Keratinocyte (primary cell): Measurements from ENCODE around the gene NCK2. TPM values are rescaled to one million over a fixed set of nuclear protein-coding genes. Genes with fewer than 3 reads are reported as not detected.
A peak's percentile ranks its signal among the peaks of the same experiment; 100 is the strongest.

Experiments
- DNase-seq: peaks from one replicate; pipeline ENCODE4 v3.0.0-alpha.2; 2011; ENCODE audit warnings: low read depth, missing footprints, low spot score
- FAIRE-seq: peaks from 2 replicates; lab custom pipeline; 2011; peaks lifted over from hg19 to GRCh38; lab: Jason Lieb, UNC
- H2AFZ ChIP-seq: 2 replicates; pipeline ENCODE4 v1.6.0; 2012; ENCODE audit warnings: low read length, control low read depth, inconsistent platforms; ENCODE audit not compliant: control insufficient read depth
- H3K27ac ChIP-seq: 2 replicates; pipeline ENCODE4 v1.5.1; 2011; ENCODE audit warnings: low read length; ENCODE audit not compliant: control insufficient read depth, insufficient read depth
- H3K27me3 ChIP-seq: 3 replicates; pipeline ENCODE4 v1.6.0; 2011; ENCODE audit warnings: low read length; ENCODE audit not compliant: control insufficient read depth, insufficient read depth; ENCODE audit errors: extremely low read depth
- H3K36me3 ChIP-seq, 2 experiments: 2 replicates in 1 of 2; 3 replicates in 1 of 2; pipeline ENCODE4 v1.5.1; 2011; ENCODE audit warnings: low read length in 2 of 2, mild to moderate bottlenecking in 1 of 2; ENCODE audit not compliant: control insufficient read depth in 2 of 2, insufficient read depth in 2 of 2; ENCODE audit errors: extremely low read depth in 1 of 2
- H3K4me1 ChIP-seq: 3 replicates; pipeline ENCODE4 v1.5.1; 2011; ENCODE audit warnings: low read length; ENCODE audit not compliant: control insufficient read depth, insufficient read depth; ENCODE audit errors: extremely low read depth
- H3K4me2 ChIP-seq: 3 replicates; pipeline ENCODE4 v1.6.0; 2011; ENCODE audit warnings: low read depth, low read length; ENCODE audit not compliant: control insufficient read depth, insufficient read depth; ENCODE audit errors: extremely low read depth
- H3K4me3 ChIP-seq, 3 experiments: fragments of 200-600 bp in 1 of 3; sonication (generic) in 1 of 3; 2 replicates in 2 of 3; 3 replicates in 1 of 3; pipeline ENCODE4 v1.5.1; 2011 to 2016; ENCODE audit warnings: low read length in 3 of 3, mild to moderate bottlenecking in 3 of 3, control low read depth in 2 of 3, inconsistent platforms in 1 of 3, low read depth in 1 of 3, mixed read lengths in 1 of 3, mixed run types in 1 of 3, moderate library complexity in 1 of 3; ENCODE audit not compliant: control insufficient read depth in 2 of 3, insufficient read depth in 2 of 3; ENCODE audit errors: extremely low read depth in 1 of 3
- H3K79me2 ChIP-seq: 2 replicates; pipeline ENCODE4 v1.6.0; 2012; ENCODE audit warnings: low read length; ENCODE audit not compliant: control insufficient read depth, insufficient read depth
- H3K9ac ChIP-seq: 3 replicates; pipeline ENCODE4 v1.6.0; 2011; ENCODE audit warnings: low read length; ENCODE audit not compliant: control insufficient read depth, insufficient read depth; ENCODE audit errors: extremely low read depth
- H3K9me1 ChIP-seq: 3 replicates; pipeline ENCODE4 v1.6.0; 2011; ENCODE audit warnings: low read length; ENCODE audit not compliant: control insufficient read depth, insufficient read depth; ENCODE audit errors: extremely low read depth
- H3K9me3 ChIP-seq: 2 replicates; pipeline ENCODE4 v1.5.1; 2012; ENCODE audit warnings: low read depth, low read length; ENCODE audit not compliant: control insufficient read depth
- H4K20me1 ChIP-seq: 3 replicates; pipeline ENCODE4 v1.6.0; 2011; ENCODE audit warnings: low read length; ENCODE audit not compliant: control insufficient read depth, insufficient read depth; ENCODE audit errors: extremely low read depth
- CTCF ChIP-seq, 3 experiments: IDR thresholded peaks in 1 of 3; conservative IDR thresholded peaks in 1 of 3; optimal IDR thresholded peaks in 1 of 3; 2 replicates in 2 of 3; 3 replicates in 1 of 3; pipeline versions ENCODE3 to v1.5.1; 2011; ENCODE audit warnings: low read length in 3 of 3, mild to moderate bottlenecking in 3 of 3, moderate library complexity in 2 of 3, control low read depth in 1 of 3, inconsistent platforms in 1 of 3; ENCODE audit not compliant: insufficient read depth in 2 of 3; ENCODE audit errors: extremely low read depth in 1 of 3
- EZH2 ChIP-seq: IDR thresholded peaks from one replicate; pipeline ENCODE4 v1.6.1; 2012; ENCODE audit warnings: inconsistent platforms, mild to moderate bottlenecking, low read length, moderate library complexity
- dilution Hi-C: fragments of 300-500 bp; cut with MboI; formaldehyde crosslinking; loops from one replicate; pipeline ENCODE4 v1.7.0; 2020; ENCODE audit warnings: low sequenced_read_pairs; ENCODE audit not compliant: extremely low pct_ligation_motif_present
- polyA plus RNA-seq, 5 experiments: library from polyadenylated mRNA; depleted of rRNA in 3 of 5; stranded (reverse) in 3 of 5; stranded (forward) in 1 of 5; unstranded in 1 of 5; fragments of >200 nt; gene quantifications; 1 replicate in 1 of 5; 2 replicates in 3 of 5; 3 replicates in 1 of 5; pipeline versions ENCODE4 v1.2.1 to v1.2.3, GENCODE V29; 2011 to 2012; ENCODE audit warnings: missing spikeins in 2 of 5, low read depth in 1 of 5, low replicate concordance in 1 of 5

The NCK2 gene
- polyA plus RNA-seq, 1 donor (not counting 4 experiments of a cell fraction or from before 2014, with no cell fraction given) = 31.4 TPM

GRCh38 chr2:105887256-105887655 is 142.5 kb downstream of the NCK2 start:
- dilution Hi-C loops = no loop called here
- FAIRE-seq (no peak), DNase-seq (no peak)
- Histone ChIP-seq H3K4me1 (no peaks in the 10 kb centered on the region), H3K27ac (no peak overlapping the region), H3K9ac (no peak overlapping the region), H3K27me3 (no peaks in the 10 kb centered on the region), H3K9me3 (peaks cover 2% of the 10 kb centered on the region), H4K20me1 (no peaks in the 10 kb centered on the region), H3K9me1 (no peaks in the 10 kb centered on the region), H3K79me2 (peaks cover 41% of the 10 kb centered on the region), H3K36me3 (no peaks in the 10 kb centered on the region), H2AFZ (no peak overlapping the region), H3K4me2 (no peak overlapping the region), H3K4me3 (no peak overlapping the region)
- TF ChIP-seq CTCF (optimal IDR thresholded peaks at IDR 0.05 in 1 of 3, IDR thresholded peaks at IDR 0.05 in 1 of 3, conservative IDR thresholded peaks at IDR 0.05 in 1 of 3; ENCODE audit: extremely low read depth in 1 of 3, insufficient read depth in 2 of 3, low read length in 3 of 3) (no peak), EZH2 (no peak)

GRCh38 chr2:105888625-105889024 is 143.9 kb downstream of the NCK2 start:
- H3K79me2 ChIP-seq = peaks cover 41% of the 10 kb centered on the region
- H3K4me2 ChIP-seq = no peak overlapping the region
- H3K27me3 ChIP-seq = no peaks in the 10 kb centered on the region
- H3K9me1 ChIP-seq = no peaks in the 10 kb centered on the region
- no peaks in the 10 kb centered on the region for H3K4me1 ChIP-seq
- peaks cover 3% of the 10 kb centered on the region in 2 experiments for H3K36me3 ChIP-seq
- TF ChIP-seq EZH2 = no peak
- peak in 2 of 3 experiments; percentile 8 to 34 for TF ChIP-seq CTCF (optimal IDR thresholded peaks at IDR 0.05 in 1 of 3, IDR thresholded peaks at IDR 0.05 in 1 of 3, conservative IDR thresholded peaks at IDR 0.05 in 1 of 3; ENCODE audit: extremely low read depth in 1 of 3, insufficient read depth in 2 of 3, low read length in 3 of 3)
- no peak for FAIRE-seq
- H3K4me3 ChIP-seq = no peak overlapping the region
- no peaks in the 10 kb centered on the region for H4K20me1 ChIP-seq
- DNase-seq = no peak
- H2AFZ ChIP-seq = no peak overlapping the region
- H3K9me3 ChIP-seq = peaks cover 2% of the 10 kb centered on the region
- H3K27ac ChIP-seq = no peak overlapping the region
- dilution Hi-C loops = no loop called here
- H3K9ac ChIP-seq = no peak overlapping the region
